8988T (cell line): ENCODE data around the gene LRRTM4.
"Not testable (repeated sequence)": the region's sequence is repeated elsewhere in the genome, so short reads cannot be mapped to it uniquely, and the experiment has no call there.

Experiments
- DNase-seq: peaks from one replicate; pipeline ENCODE4 v3.0.0; 2011

Gene LRRTM4

GRCh38 chr2:77155511-77155910 lies 366.7 kb downstream of the LRRTM4 start:
- DNase-seq: no peak

GRCh38 chr2:77149565-77149964 lies 372.6 kb downstream of the LRRTM4 start:
- DNase-seq: no peak

GRCh38 chr2:77147153-77147552 lies 375.0 kb downstream of the LRRTM4 start:
- no peak for DNase-seq

GRCh38 chr2:77144772-77145171 lies 377.4 kb downstream of the LRRTM4 start:
- DNase-seq: no peak

GRCh38 chr2:77142141-77142540 lies 380.0 kb downstream of the LRRTM4 start:
- DNase-seq: no peak

- not testable (repeated sequence) for DNase-seq
Measured at GRCh38 chr2:77128479-77128878, 393.7 kb downstream of the LRRTM4 start.

GRCh38 chr2:77127345-77127744 lies 394.8 kb downstream of the LRRTM4 start:
- DNase-seq: no peak

- no peak for DNase-seq
Measured at GRCh38 chr2:77121518-77121917, 400.7 kb downstream of the LRRTM4 start.

GRCh38 chr2:77119333-77119732 lies 402.8 kb downstream of the LRRTM4 start:
- DNase-seq: no peak

- DNase-seq: no peak
Measured at GRCh38 chr2:77108915-77109314, 413.3 kb downstream of the LRRTM4 start.

- no peak for DNase-seq
Measured at GRCh38 chr2:77105008-77105407, 417.2 kb downstream of the LRRTM4 start.

GRCh38 chr2:77104554-77104953 lies 417.6 kb downstream of the LRRTM4 start:
- DNase-seq: no peak

- DNase-seq: no peak
Measured at GRCh38 chr2:77102927-77103326, 419.2 kb downstream of the LRRTM4 start.

GRCh38 chr2:77101796-77102452 lies 420.3 kb downstream of the LRRTM4 start:
- DNase-seq: no peak

GRCh38 chr2:77099961-77100360 lies 422.2 kb downstream of the LRRTM4 start:
- no peak for DNase-seq

GRCh38 chr2:77095525-77095924 lies 426.7 kb downstream of the LRRTM4 start:
- not testable (repeated sequence) for DNase-seq

GRCh38 chr2:77095096-77095495 lies 427.1 kb downstream of the LRRTM4 start:
- no peak for DNase-seq

- DNase-seq: not testable (repeated sequence)
Measured at GRCh38 chr2:77088424-77088823, 433.8 kb downstream of the LRRTM4 start.

- no peak for DNase-seq
Measured at GRCh38 chr2:77087987-77088414, 434.2 kb downstream of the LRRTM4 start.

- no peak for DNase-seq
Measured at GRCh38 chr2:77086478-77086877, 435.7 kb downstream of the LRRTM4 start.

- DNase-seq: no peak
Measured at GRCh38 chr2:77086051-77086450, 436.1 kb downstream of the LRRTM4 start.

- no peak for DNase-seq
Measured at GRCh38 chr2:77085561-77085960, 436.6 kb downstream of the LRRTM4 start.

GRCh38 chr2:77081597-77081996 lies 440.6 kb downstream of the LRRTM4 start:
- no peak for DNase-seq

- DNase-seq: no peak
Measured at GRCh38 chr2:77064324-77064723, 457.9 kb downstream of the LRRTM4 start.

GRCh38 chr2:77054938-77055337 lies 467.2 kb downstream of the LRRTM4 start:
- no peak for DNase-seq
